ENCODE measurements around the gene GLUL. TPM values are rescaled to one million over a fixed set of nuclear protein-coding genes. Genes with fewer than 3 reads are reported as not detected.

GLUL gene
- total and polyA plus RNA-seq, 9 donors: 587 to 1,338 (median 1,017) TPM

GRCh38 chr1:182351790-182352364, 39.7 kb downstream of the GLUL start:
- 84 to 91% (median 86%) methylated on average over 1 of the region's 1 CpG for WGBS, 3 donors
- Histone ChIP-seq H3K4me3 (no peak overlapping the region), H3K27ac (no peak overlapping the region), H3K36me3 (no peaks in the 10 kb centered on the region), H3K4me1 (ENCODE audit: insufficient read depth) (no peaks in the 10 kb centered on the region), H3K9me3 (no peaks in the 10 kb centered on the region), H3K27me3 (no peaks in the 10 kb centered on the region)
- TF ChIP-seq POLR2A (IDR thresholded peaks at IDR 0.05) (no peak), EP300 (IDR thresholded peaks at IDR 0.05) (no peak), CTCF (IDR thresholded peaks at IDR 0.05) (no peak)
- intact Hi-C loops (cut with DNase I): no loop called here
- no peak for DNase-seq

GRCh38 chr1:182350839-182351238, 40.8 kb downstream of the GLUL start:
- H3K4me1 ChIP-seq (ENCODE audit: insufficient read depth): no peaks in the 10 kb centered on the region
- peak in 1 of 5 donors; percentile 39 for DNase-seq

GRCh38 chr1:182348961-182349747, 42.4 kb downstream of the GLUL start:
- H3K4me1 ChIP-seq (ENCODE audit: insufficient read depth): no peaks in the 10 kb centered on the region
- intact Hi-C loops (cut with DNase I): no loop called here
- no peak overlapping the region for H3K4me3 ChIP-seq
- DNase-seq: peak in 1 of 5 donors; percentile 31
- 78 to 82% (median 80%) methylated on average over 6 of the region's 6 CpGs for WGBS, 3 donors
- H3K36me3 ChIP-seq: no peaks in the 10 kb centered on the region
- TF ChIP-seq EP300 (IDR thresholded peaks at IDR 0.05): no peak
- no peak for TF ChIP-seq POLR2A (IDR thresholded peaks at IDR 0.05)
- no peak for TF ChIP-seq CTCF (IDR thresholded peaks at IDR 0.05)
- H3K27me3 ChIP-seq: no peaks in the 10 kb centered on the region
- no peak overlapping the region for H3K27ac ChIP-seq
- H3K9me3 ChIP-seq: no peaks in the 10 kb centered on the region

More at GRCh38 chr1:182350839-182351238, 40.8 kb downstream of the GLUL start:
- H3K27ac ChIP-seq: no peak overlapping the region
- no peaks in the 10 kb centered on the region for H3K9me3 ChIP-seq
- H3K36me3 ChIP-seq: no peaks in the 10 kb centered on the region
- TF ChIP-seq CTCF (IDR thresholded peaks at IDR 0.05) (no peak), EP300 (IDR thresholded peaks at IDR 0.05) (no peak), POLR2A (IDR thresholded peaks at IDR 0.05) (no peak)
- H3K4me3 ChIP-seq: no peak overlapping the region
- no peaks in the 10 kb centered on the region for H3K27me3 ChIP-seq
- WGBS, 3 donors: 84 to 96% (median 94%) methylated on average over 2 of the region's 2 CpGs
- intact Hi-C loops (cut with DNase I): no loop called here

- Histone ChIP-seq H3K4me1 (ENCODE audit: insufficient read depth) (no peaks in the 10 kb centered on the region), H3K36me3 (no peaks in the 10 kb centered on the region), H3K4me3 (no peak overlapping the region), H3K27ac (no peak overlapping the region), H3K9me3 (no peaks in the 10 kb centered on the region), H3K27me3 (no peaks in the 10 kb centered on the region)
- no peak for TF ChIP-seq CTCF (IDR thresholded peaks at IDR 0.05)
- no peak for TF ChIP-seq POLR2A (IDR thresholded peaks at IDR 0.05)
- TF ChIP-seq EP300 (IDR thresholded peaks at IDR 0.05): no peak
- 82 to 92% (median 83%) methylated on average over 5 of the region's 5 CpGs for WGBS, 3 donors
- no peak for DNase-seq
- intact Hi-C loops (cut with DNase I): no loop called here
Observed at GRCh38 chr1:182347019-182347418, 44.6 kb downstream of the GLUL start.

Data from ovary (tissue), 9 donors.